GM12878 (cell line): ENCODE measurements around the gene DDX31. TPM values are rescaled to one million over a fixed set of nuclear protein-coding genes. Genes with fewer than 3 reads are reported as not detected.

Experiments
- ELK1 ChIP-seq: IDR thresholded peaks from 2 replicates; pipeline ENCODE4 v1.6.1; 2012; ENCODE audit warnings: low read depth, low read length, improper control_type of control experiment
- MEF2A ChIP-seq: IDR thresholded peaks from 2 replicates; pipeline ENCODE4 v1.6.1; 2011; ENCODE audit warnings: low read depth, mild to moderate bottlenecking, low read length, moderate library complexity; ENCODE audit not compliant: insufficient read depth
- REST ChIP-seq: IDR thresholded peaks from 2 replicates; pipeline ENCODE4 v1.6.1; 2012; ENCODE audit warnings: mild to moderate bottlenecking, low read depth, low read length
- polyA plus RNA-seq, 11 experiments: library from polyadenylated mRNA; depleted of rRNA in 4 of 11; unstranded in 6 of 11; stranded (reverse) in 5 of 11; fragments of >200 nt; fragmentation: Nextera tagmentation in 4 of 11; fragmentation: Illumina TruSeq in 1 of 11; extraction: Ambion mirVana in 4 of 11; extraction: Trizol in 1 of 11; gene quantifications; 1 replicate in 1 of 11; 2 replicates in 10 of 11; pipeline versions ENCODE4 v1.2.1 to v1.2.3, GENCODE V29; 2011 to 2016; ENCODE audit warnings: inconsistent platforms in 2 of 11, missing spikeins in 2 of 11, low read depth in 1 of 11
- total RNA-seq, 4 experiments: library from RNA; depleted of rRNA in 3 of 4; stranded (reverse); fragments of >200 nt in 3 of 4; fragmentation: Illumina TruSeq in 1 of 4; extraction: Trizol in 1 of 4; gene quantifications; 2 replicates each; pipeline versions ENCODE4 v1.2.1 to v1.2.3, GENCODE V29; 2013 to 2021
- TF ChIP-seq, protein P1 (sequence below): IDR thresholded peaks from 2 replicates; pipeline ENCODE4 v1.6.1; 2011; ENCODE audit warnings: mild to moderate bottlenecking, low read depth, low read length, moderate library complexity; ENCODE audit not compliant: insufficient replicate concordance

The DDX31 gene
- total and polyA plus RNA-seq, 10 of the 15 experiments (the other 5 are each of a cell fraction or from before 2014, with no cell fraction given) = 12.1 to 30.8 (median 20.8) TPM

DNA sequence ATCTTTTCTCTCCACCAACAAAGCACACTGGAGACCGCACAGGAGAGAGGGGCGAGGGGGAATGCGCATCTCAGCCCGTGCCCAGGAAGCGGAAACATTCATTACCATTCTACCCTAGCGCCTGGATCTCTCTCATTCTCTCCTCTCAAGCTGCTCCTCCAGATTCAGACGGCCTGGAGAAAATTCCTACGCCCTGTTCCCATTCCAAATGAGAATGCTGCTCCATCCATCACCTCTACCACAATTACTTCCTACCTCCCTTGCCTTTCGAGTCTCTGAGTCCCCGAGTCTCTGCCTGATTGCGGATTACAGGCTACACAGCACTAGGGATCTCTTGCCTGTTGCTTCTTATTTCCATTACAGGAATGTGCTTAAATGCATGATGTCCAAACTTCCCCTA, 6.7 kb downstream of the DDX31 start (continued):
- TF ChIP-seq, protein P1, sequence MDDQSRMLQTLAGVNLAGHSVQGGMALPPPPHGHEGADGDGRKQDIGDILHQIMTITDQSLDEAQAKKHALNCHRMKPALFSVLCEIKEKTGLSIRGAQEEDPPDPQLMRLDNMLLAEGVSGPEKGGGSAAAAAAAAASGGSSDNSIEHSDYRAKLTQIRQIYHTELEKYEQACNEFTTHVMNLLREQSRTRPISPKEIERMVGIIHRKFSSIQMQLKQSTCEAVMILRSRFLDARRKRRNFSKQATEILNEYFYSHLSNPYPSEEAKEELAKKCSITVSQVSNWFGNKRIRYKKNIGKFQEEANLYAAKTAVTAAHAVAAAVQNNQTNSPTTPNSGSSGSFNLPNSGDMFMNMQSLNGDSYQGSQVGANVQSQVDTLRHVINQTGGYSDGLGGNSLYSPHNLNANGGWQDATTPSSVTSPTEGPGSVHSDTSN = no peak
- TF ChIP-seq ELK1 = no peak
- TF ChIP-seq MEF2A = no peak
- TF ChIP-seq REST = no peak
